ENCODE data around the gene CELSR1.

Gene CELSR1

DNA sequence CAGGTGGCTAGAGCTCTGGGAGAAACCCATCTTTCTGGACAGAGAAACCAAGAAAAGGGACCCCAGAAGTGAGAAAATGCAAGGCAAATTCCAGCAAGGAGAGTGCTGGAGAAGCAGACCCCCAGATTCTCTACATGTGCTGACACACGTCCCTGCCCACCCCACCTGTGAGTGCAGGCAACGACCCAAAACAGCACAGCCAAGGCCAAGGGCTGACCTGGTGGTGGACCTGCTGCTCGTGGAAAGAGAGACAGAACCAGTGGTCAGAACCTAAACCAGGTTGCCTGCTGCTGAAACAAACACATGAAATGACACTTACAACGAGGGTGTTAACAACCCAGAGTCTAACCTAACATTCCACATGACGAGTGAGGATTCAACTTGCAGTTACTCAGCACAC, 177.3 kb downstream of the CELSR1 start:
- no peak for DNase-seq

GRCh38 chr22:46359362-46359761, 178.1 kb downstream of the CELSR1 start:
- no peak for DNase-seq

DNA sequence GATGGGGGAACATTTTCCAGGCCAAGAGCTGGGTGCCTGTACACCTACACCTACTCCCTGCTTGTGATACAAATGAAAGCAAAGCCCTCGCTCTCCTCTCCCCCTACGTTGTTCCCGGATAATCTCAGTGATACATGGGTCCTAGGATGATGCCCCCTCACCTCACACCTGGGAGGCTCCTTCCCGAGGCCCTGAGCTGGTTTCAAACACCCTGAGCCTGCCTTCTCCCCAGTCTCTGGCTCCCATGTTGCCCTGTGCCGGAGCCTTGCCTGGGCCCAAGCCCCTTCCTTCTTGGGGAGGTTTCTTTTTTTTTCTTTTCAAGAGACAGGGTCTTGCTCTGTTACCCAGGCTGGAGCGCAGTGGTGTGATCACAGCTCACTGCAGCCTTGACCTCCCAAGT, 178.7 kb downstream of the CELSR1 start:
- DNase-seq: no peak

GRCh38 chr22:46357711-46358520, 179.5 kb downstream of the CELSR1 start:
- no peak for DNase-seq

GRCh38 chr22:46356496-46357480, 180.6 kb downstream of the CELSR1 start:
- DNase-seq: no peak

- no peak for DNase-seq
Measured at GRCh38 chr22:46355996-46356471, 181.4 kb downstream of the CELSR1 start.

GRCh38 chr22:46355369-46355995, 181.9 kb downstream of the CELSR1 start:
- peak; percentile 41 to 56 for DNase-seq

GRCh38 chr22:46354993-46355305, 182.5 kb downstream of the CELSR1 start:
- DNase-seq: no peak

GRCh38 chr22:46354176-46354992, 183.0 kb downstream of the CELSR1 start:
- no peak for DNase-seq

DNA sequence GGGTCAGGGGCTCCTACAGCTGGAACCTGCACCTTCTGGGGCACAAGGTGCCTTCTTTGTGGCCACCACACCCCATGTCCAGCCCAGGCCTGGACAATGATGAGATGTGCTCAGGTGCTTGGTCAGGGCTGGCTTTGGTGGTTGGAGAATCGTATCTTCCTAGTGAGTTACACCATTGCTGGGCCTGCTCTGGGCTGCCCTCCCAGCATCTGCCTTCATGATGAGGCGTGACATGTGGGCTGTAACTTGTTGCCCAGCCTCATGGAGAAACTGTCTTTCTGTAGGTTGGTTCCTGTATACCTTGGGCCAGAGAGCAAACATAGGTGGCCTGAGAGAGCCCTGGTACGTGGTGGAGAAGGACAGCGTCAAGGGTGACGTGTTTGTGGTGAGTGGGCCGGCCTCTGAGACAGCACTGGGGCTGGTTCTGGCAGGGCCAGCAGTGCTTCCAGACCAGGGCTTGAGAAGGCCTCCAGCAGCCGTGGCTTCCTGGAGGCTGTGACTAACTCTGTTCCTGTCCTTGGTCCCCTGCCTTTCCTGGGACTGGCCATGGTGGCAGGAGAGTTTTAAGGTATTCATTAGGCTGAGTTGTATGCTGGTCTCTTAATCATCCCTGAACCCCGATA, 183.8 kb downstream of the CELSR1 start:
- no peak for DNase-seq

GRCh38 chr22:46352691-46353386, 184.6 kb downstream of the CELSR1 start:
- DNase-seq: no peak

- DNase-seq: no peak
Measured at GRCh38 chr22:46352276-46352675, 185.1 kb downstream of the CELSR1 start.

GRCh38 chr22:46351767-46352166, 185.7 kb downstream of the CELSR1 start:
- DNase-seq: no peak

- no peak for DNase-seq
Measured at GRCh38 chr22:46351131-46351735, 186.2 kb downstream of the CELSR1 start.

DNA sequence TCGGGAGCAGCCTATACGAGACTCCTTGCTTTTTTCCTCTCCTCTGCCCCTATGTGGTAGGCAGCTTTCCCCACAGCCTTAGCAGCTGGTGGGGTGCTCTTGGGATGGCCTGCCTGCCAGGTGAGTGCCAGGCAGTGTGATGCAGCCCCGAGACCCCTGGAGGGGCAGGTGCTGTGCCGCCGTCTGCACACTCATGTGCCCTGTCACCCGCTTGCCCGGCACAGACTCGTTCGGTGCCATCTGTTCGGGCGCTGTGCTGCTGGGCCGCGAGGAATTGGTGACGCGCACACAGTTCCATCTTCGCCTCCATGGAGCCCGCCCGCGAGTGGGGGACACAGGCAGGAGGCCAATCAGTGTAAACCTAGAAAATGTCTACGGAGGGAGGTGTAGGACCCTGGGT, 186.8 kb downstream of the CELSR1 start:
- DNase-seq: no peak

DNA sequence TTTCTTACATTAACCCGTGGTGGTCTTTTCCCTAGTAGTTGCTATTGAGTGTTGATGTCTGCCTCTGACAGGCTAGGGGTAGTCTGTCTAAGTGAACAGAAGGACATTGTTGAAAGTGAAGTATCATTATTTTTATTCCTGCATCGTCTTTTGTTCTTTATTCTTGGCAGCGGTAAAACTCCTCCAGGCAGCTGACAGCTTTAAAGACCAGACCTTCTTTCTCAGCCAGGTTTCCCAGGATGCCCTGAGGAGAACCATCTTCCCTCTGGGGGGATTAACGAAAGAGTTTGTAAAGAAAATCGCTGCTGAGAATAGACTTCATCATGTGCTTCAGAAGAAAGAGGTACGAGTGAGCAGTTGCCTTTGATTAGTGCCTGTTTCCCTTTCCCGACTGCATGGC, 187.3 kb downstream of the CELSR1 start:
- no peak for DNase-seq

DNA sequence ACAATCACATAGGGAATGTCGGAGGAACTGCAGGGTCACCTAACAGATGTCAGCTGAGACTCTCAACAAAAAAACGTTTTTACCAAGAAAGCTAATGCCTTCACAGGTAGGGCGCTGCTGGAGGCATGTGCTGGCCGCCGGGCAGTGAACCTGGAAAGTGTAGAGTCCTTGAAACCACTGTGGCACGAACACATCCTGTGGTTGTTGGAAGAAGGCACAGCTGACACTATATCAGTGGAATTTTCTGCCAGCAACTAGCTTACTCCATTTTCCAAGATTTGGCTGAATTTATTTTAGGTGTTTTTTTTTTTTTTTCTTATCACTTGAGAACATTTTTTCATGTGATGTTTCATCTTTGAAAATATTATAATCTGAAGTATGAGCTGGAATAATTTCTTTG, 187.7 kb downstream of the CELSR1 start:
- no peak for DNase-seq

- no peak for DNase-seq
Measured at GRCh38 chr22:46349238-46349637, 188.2 kb downstream of the CELSR1 start.

DNA sequence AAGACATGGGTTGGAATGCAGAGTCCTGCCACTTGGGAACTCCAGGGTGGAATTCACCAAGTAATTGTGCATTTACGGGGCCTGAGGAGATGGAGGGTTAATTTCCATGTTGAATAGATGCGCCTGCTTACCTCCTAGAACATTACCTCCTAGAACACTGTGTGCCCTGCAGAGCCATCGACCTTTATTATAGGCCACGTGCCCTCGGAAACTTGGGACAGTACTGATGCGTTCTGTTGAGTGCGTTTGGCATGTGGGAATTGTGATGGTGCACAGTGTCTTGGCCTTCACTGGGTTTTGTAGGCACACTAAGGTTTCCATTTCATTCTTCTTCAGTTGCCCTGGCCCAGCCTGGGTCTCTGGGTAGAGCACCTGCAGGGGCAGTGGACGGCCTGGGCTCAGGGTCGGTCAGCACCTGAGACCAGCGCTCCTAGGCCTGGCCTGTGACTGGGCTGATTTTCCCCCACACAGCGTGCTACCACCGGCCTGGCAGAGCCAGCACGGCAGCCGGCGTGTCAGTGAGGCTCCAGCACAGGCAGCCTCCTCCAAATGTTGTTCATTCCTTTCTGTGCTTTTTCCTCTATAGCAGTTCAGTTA, 189.2 kb downstream of the CELSR1 start:
- DNase-seq: no peak

DNA sequence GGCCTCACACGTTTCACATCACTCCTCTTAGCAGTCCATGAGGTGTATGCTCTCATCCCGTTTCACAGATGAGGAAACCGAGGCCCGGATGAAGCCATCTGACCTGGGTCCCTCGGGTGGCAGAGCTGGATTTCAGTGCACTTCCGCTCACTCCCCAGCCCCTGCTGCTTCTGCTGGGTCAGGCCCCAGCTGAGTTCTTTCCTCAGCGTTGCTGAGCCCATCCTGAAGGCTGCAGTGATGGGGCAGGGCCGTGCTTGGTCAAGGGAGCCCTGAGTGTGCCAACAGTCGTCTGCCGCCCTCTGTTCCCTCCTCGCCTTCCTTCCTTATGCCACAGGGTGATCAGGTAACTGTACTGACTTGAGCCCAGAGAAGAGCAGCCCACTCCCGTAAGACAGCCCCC, 189.8 kb downstream of the CELSR1 start:
- no peak for DNase-seq
